Neural progenitor cell (in vitro differentiated cells): ENCODE measurements around the gene IL31RA. TPM values are rescaled to one million over a fixed set of nuclear protein-coding genes. Genes with fewer than 3 reads are reported as not detected.

Experiments
- DNase-seq: peaks from one replicate; pipeline ENCODE4 v3.0.0-alpha.2; 2016; ENCODE audit warnings: low spot score
- H2AFZ ChIP-seq: fragments of 200-600 bp; sonication (generic); replicated peaks from 2 replicates; pipeline ENCODE4 v1.6.1; 2016; ENCODE audit warnings: antibody characterized with exemption
- H3F3A ChIP-seq: fragments of 200-600 bp; sonication (generic); 2 replicates; pipeline ENCODE4 v1.6.1; 2016; ENCODE audit warnings: antibody characterized with exemption, low read depth
- H3K27ac ChIP-seq: fragments of 200-600 bp; sonication (generic); 2 replicates; pipeline ENCODE4 v1.5.1; 2016; ENCODE audit warnings: mild to moderate bottlenecking
- H3K27me3 ChIP-seq: fragments of 200-600 bp; sonication (generic); 2 replicates; pipeline ENCODE4 v1.6.1; 2016; ENCODE audit warnings: mild to moderate bottlenecking, moderate library complexity
- H3K36me3 ChIP-seq: fragments of 200-600 bp; sonication (generic); 2 replicates; pipeline ENCODE4 v1.5.1; 2016
- H3K4me1 ChIP-seq: fragments of 200-600 bp; sonication (generic); 2 replicates; pipeline ENCODE4 v1.6.1; 2016; ENCODE audit warnings: mixed run types
- H3K4me2 ChIP-seq: fragments of 200-600 bp; sonication (generic); 2 replicates; pipeline ENCODE4 v1.6.1; 2016
- H3K4me3 ChIP-seq: fragments of 200-600 bp; sonication (generic); 2 replicates; pipeline ENCODE4 v1.5.1; 2016
- H3K79me2 ChIP-seq: fragments of 200-600 bp; sonication (generic); 2 replicates; pipeline ENCODE4 v1.6.1; 2016; ENCODE audit warnings: low read depth
- H3K9ac ChIP-seq: fragments of 200-600 bp; sonication (generic); 2 replicates; pipeline ENCODE4 v1.6.1; 2016
- H3K9me3 ChIP-seq: fragments of 200-600 bp; sonication (generic); 2 replicates; pipeline ENCODE4 v1.5.1; 2016; ENCODE audit warnings: low read depth
- H4K20me1 ChIP-seq: fragments of 200-600 bp; sonication (generic); 2 replicates; pipeline ENCODE4 v1.6.1; 2016; ENCODE audit warnings: low read depth
- H3K27ac Mint-ChIP-seq: 3 replicates; pipeline ENCODE4 v1.8.0; 2021; ENCODE audit warnings: mixed read lengths
- H3K27me3 Mint-ChIP-seq: 2 replicates; pipeline ENCODE4 v1.8.0; 2022; ENCODE audit warnings: low read depth, mild to moderate bottlenecking, inconsistent platforms, moderate library complexity, mixed read lengths; ENCODE audit not compliant: insufficient read depth
- H3K36me3 Mint-ChIP-seq: 3 replicates; pipeline ENCODE4 v1.8.0; 2021; ENCODE audit warnings: mixed read lengths
- H3K4me1 Mint-ChIP-seq: 3 replicates; pipeline ENCODE4 v1.8.0; 2021; ENCODE audit warnings: mixed read lengths
- H3K4me3 Mint-ChIP-seq: 3 replicates; pipeline ENCODE4 v1.8.0; 2021; ENCODE audit warnings: mild to moderate bottlenecking, moderate library complexity, mixed read lengths
- H3K9me3 Mint-ChIP-seq: 3 replicates; pipeline ENCODE4 v1.8.0; 2020; ENCODE audit warnings: mixed read lengths
- EZH2 ChIP-seq: fragments of 200-600 bp; sonication (generic); IDR thresholded peaks from 2 replicates; pipeline ENCODE4 v1.6.1; 2017; ENCODE audit warnings: antibody characterized with exemption, mild to moderate bottlenecking, moderate library complexity
- EZH2phosphoT487 ChIP-seq: fragments of 200-600 bp; sonication (generic); IDR thresholded peaks from 2 replicates; pipeline ENCODE4 v1.6.1; 2017; ENCODE audit warnings: antibody characterized with exemption
- total RNA-seq: library from RNA; depleted of rRNA; stranded (reverse); fragments of >200 nt; gene quantifications from 2 replicates; pipeline ENCODE4 v1.2.3, GENCODE V29; 2015; ENCODE audit warnings: low replicate concordance
- TF ChIP-seq, protein P1 (sequence below): fragments of 200-600 bp; sonication (generic); IDR thresholded peaks from 2 replicates; pipeline ENCODE4 v1.5.1; 2017; ENCODE audit warnings: antibody characterized with exemption, mild to moderate bottlenecking

Gene IL31RA
- total RNA-seq, 1 donor from 2014 or later = not detected

DNA sequence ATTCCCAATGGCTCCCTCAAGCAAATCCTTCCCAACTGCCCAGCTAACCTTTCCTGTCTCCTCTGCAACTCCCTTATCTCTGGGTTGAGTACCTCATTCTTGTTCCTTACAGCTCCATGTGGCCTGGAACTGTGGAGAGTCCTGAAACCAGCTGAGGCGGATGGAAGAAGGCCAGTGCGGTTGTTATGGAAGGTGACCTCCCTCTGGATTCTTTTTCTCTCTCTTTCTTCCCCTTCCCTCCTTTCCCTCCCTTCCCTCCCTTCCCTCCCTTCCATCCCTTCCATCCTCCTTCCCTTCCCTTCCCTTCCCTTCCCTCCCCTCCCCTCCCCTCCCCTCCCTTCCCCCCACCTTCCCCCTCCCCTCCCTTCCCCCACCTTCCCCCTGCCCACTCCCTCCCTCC, 45.1 kb downstream of the IL31RA start:
- Histone ChIP-seq H3K27ac (no peak overlapping the region), H3K4me3 (no peak overlapping the region)
- TF ChIP-seq, protein P1, sequence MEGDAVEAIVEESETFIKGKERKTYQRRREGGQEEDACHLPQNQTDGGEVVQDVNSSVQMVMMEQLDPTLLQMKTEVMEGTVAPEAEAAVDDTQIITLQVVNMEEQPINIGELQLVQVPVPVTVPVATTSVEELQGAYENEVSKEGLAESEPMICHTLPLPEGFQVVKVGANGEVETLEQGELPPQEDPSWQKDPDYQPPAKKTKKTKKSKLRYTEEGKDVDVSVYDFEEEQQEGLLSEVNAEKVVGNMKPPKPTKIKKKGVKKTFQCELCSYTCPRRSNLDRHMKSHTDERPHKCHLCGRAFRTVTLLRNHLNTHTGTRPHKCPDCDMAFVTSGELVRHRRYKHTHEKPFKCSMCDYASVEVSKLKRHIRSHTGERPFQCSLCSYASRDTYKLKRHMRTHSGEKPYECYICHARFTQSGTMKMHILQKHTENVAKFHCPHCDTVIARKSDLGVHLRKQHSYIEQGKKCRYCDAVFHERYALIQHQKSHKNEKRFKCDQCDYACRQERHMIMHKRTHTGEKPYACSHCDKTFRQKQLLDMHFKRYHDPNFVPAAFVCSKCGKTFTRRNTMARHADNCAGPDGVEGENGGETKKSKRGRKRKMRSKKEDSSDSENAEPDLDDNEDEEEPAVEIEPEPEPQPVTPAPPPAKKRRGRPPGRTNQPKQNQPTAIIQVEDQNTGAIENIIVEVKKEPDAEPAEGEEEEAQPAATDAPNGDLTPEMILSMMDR = no peak
- no peak for TF ChIP-seq EZH2phosphoT487
- no peak for TF ChIP-seq EZH2

DNA sequence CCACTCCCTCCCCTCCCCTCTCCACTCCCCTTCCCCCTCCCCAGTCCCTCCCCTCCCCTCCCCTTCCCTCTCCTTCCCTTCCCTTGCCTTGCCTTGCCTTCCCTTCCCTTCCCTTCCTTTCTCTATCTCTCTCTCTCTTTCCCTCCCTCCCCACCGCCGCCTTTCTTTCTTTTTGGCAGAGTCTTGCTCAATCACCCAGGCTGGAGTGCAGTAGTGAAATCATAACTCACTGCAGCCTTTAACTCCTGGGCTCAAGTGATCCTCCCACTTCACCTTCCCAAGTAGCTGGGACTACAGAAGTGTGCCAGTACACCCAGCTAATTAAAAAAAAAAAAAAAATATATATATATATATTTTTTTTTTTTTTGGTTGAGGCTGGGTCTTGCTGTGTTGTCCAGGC, 45.5 kb downstream of the IL31RA start:
- Histone ChIP-seq H3K4me3 (no peak overlapping the region), H3K27me3 (no peaks in the 10 kb centered on the region), H3K4me1 (no peaks in the 10 kb centered on the region), H3F3A (no peaks in the 10 kb centered on the region), H3K79me2 (no peaks in the 10 kb centered on the region), H3K36me3 (no peaks in the 10 kb centered on the region), H3K4me2 (no peak overlapping the region), H4K20me1 (no peaks in the 10 kb centered on the region), H3K9me3 (no peaks in the 10 kb centered on the region), H3K27ac (no peak overlapping the region), H3K9ac (no peak overlapping the region), H2AFZ (no peak overlapping the region)
- no peak for DNase-seq
- no peak for TF ChIP-seq EZH2
- no peak for TF ChIP-seq EZH2phosphoT487
- TF ChIP-seq, protein P1 = no peak
- peaks cover 7% of the 10 kb centered on the region for H3K27me3 Mint-ChIP-seq
- H3K4me1 Mint-ChIP-seq = no peaks in the 10 kb centered on the region
- peaks cover 2% of the 10 kb centered on the region for H3K9me3 Mint-ChIP-seq
- H3K27ac Mint-ChIP-seq = no peak overlapping the region
- no peaks in the 10 kb centered on the region for H3K36me3 Mint-ChIP-seq
- H3K4me3 Mint-ChIP-seq = no peak overlapping the region

More for the DNA sequence above, 45.1 kb downstream of the IL31RA start:
- Histone ChIP-seq H3F3A (no peaks in the 10 kb centered on the region), H3K27me3 (no peaks in the 10 kb centered on the region), H3K9ac (no peak overlapping the region), H3K9me3 (no peaks in the 10 kb centered on the region), H4K20me1 (no peaks in the 10 kb centered on the region), H3K4me2 (no peak overlapping the region), H3K36me3 (no peaks in the 10 kb centered on the region), H3K79me2 (no peaks in the 10 kb centered on the region), H2AFZ (no peak overlapping the region), H3K4me1 (no peaks in the 10 kb centered on the region)
- Mint-ChIP-seq H3K36me3 (no peaks in the 10 kb centered on the region), H3K27ac (no peak overlapping the region), H3K9me3 (peaks cover 2% of the 10 kb centered on the region), H3K4me1 (no peaks in the 10 kb centered on the region), H3K27me3 (peaks cover 7% of the 10 kb centered on the region), H3K4me3 (no peak overlapping the region)
- DNase-seq = no peak

DNA sequence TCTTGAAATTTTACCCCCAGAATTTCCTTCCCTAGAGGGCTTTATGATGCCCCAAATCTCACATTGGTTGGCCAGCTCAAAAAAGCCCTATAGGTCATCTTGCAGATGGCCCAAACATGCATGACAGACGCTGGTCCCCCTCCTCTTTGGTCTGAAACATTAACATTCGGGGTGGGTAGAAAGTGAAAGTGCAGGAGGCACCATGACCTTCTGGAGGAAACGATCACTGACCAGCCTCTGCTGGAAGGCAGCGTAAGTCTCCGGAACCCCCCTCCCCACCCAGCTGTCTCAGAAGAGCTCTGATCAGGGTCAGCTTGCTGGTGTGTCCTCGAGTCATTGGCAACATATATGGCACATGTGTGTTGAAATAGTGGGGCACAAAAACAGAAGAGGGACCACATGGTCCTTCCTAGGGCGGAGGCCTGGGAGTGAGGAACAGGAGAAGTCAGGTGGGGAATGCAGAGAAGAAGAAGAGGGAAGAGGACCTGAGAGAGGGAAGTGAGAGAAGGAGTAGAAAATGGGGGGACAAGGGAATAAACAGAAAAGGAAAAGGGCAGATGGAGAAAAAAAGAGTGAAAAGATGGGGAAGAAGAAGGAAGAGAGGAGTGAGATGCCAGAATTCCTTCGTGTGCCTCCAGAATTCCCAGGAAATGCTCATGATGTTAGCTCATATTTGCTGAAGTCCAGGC, 46.2 kb downstream of the IL31RA start:
- Mint-ChIP-seq H3K4me1 (no peaks in the 10 kb centered on the region), H3K9me3 (no peaks in the 10 kb centered on the region), H3K27ac (no peak overlapping the region), H3K36me3 (no peaks in the 10 kb centered on the region), H3K4me3 (no peak overlapping the region), H3K27me3 (peaks cover 7% of the 10 kb centered on the region)
- Histone ChIP-seq H3K9ac (no peak overlapping the region), H3K27me3 (no peaks in the 10 kb centered on the region), H3K4me1 (no peaks in the 10 kb centered on the region), H3K79me2 (no peaks in the 10 kb centered on the region), H3K9me3 (no peaks in the 10 kb centered on the region), H2AFZ (no peak overlapping the region), H3K27ac (no peak overlapping the region), H3F3A (no peaks in the 10 kb centered on the region), H4K20me1 (no peaks in the 10 kb centered on the region), H3K4me2 (no peak overlapping the region), H3K36me3 (no peaks in the 10 kb centered on the region), H3K4me3 (no peak overlapping the region)
- DNase-seq = no peak
- TF ChIP-seq, protein P1 = no peak
- no peak for TF ChIP-seq EZH2
- TF ChIP-seq EZH2phosphoT487 = no peak
